ENCODE results near the gene KRTAP10-10. TPM values are rescaled to one million over a fixed set of nuclear protein-coding genes. Genes with fewer than 3 reads are reported as not detected.
A peak's percentile ranks its signal among the peaks of the same experiment; 100 is the strongest.

The KRTAP10-10 gene
- total RNA-seq, 2 donors from 2014 or later, result not detected

DNA sequence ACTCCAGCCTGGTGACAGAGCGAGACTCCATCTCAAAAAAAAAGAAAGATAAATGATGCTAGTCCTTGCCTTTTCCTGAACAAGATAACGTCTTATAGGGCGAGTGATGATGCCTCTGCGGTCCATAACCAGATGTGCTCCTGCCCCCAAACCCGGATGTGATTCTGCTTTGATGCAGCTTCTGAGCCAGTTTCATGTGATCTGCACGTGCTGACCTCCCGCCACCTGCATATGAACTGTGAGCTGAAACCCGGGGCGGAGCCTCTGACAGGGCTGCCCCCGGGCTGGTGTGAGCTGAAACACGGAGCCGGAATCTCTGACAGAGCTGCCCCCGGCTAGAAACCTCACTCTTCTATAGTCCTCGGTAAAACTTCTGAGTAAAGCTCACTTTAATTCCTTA, 16.0 kb downstream of the KRTAP10-10 start:
- intact Hi-C loops (cut with DNase I), result no loop called here
- H3K9me3 ChIP-seq, result peaks cover 0 to 6% (median 0%) of the 10 kb centered on the region in 3 donors
- no peak overlapping the region for H3K27ac ChIP-seq
- no peak for TF ChIP-seq POLR2A (IDR thresholded peaks at IDR 0.05)
- TF ChIP-seq, protein P1, sequence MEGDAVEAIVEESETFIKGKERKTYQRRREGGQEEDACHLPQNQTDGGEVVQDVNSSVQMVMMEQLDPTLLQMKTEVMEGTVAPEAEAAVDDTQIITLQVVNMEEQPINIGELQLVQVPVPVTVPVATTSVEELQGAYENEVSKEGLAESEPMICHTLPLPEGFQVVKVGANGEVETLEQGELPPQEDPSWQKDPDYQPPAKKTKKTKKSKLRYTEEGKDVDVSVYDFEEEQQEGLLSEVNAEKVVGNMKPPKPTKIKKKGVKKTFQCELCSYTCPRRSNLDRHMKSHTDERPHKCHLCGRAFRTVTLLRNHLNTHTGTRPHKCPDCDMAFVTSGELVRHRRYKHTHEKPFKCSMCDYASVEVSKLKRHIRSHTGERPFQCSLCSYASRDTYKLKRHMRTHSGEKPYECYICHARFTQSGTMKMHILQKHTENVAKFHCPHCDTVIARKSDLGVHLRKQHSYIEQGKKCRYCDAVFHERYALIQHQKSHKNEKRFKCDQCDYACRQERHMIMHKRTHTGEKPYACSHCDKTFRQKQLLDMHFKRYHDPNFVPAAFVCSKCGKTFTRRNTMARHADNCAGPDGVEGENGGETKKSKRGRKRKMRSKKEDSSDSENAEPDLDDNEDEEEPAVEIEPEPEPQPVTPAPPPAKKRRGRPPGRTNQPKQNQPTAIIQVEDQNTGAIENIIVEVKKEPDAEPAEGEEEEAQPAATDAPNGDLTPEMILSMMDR (IDR thresholded peaks at IDR 0.05), result no peak
- ATAC-seq (no peak), DNase-seq (no peak)
- 59 to 66% methylated on average over 14 of the region's 14 CpGs for WGBS, 2 donors
- H3K4me3 ChIP-seq, result no peak overlapping the region
- H3K36me3 ChIP-seq (replicated peaks in 1 of 2; ENCODE audit: insufficient read depth in 1 of 2, low read depth in 2 of 2), result no peaks in the 10 kb centered on the region
- H3K4me1 ChIP-seq, result no peaks in the 10 kb centered on the region
- no peaks in the 10 kb centered on the region for H3K27me3 ChIP-seq

DNA sequence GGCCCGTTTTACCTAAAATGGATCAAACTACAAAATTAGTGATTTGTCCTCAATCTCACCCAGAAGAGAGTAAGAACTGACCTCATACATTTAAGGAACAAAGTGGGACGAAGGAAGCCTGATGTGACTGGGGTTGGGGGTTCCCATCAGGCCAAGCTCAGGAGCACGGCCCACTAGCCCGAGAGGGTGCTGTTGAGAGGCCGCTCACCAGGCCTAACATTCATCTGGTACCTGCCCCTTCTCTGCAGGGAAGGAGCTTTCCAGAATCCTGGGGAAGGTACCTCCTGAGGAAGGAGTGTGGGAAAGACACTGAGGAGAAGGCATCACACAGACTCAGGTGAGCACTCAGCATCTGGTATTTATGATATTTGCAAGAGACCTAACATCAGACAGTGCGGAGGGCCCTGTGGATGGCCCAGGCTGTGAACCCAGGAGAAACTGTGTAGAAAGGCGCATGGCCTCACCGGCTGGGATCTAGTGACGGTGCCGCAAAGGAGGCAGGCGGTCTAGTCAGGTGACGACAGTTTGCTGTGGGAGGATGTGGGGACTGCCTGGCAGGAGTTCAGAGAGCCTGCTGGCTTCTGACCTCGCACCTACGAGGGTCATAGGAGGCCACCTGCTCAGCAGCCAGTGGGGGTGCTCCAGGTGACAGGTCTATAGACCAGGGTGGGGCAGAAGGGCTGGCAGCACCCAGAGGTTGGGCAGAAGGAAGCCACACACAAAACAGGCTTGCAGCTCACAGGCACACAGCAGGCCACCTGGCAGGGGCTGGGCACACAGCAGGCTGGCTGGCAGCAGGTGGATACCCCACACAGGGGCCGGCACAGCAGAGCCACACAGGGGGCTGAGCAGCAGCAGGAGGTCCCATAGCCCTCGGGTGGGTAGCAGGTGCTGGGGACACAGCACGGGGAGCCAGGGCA, 16.8 kb downstream of the KRTAP10-10 start:
- Histone ChIP-seq H3K9me3 (peaks cover 0 to 6% (median 0%) of the 10 kb centered on the region in 3 donors), H3K27ac (no peak overlapping the region), H3K27me3 (no peaks in the 10 kb centered on the region), H3K36me3 (replicated peaks in 1 of 2; ENCODE audit: insufficient read depth in 1 of 2, low read depth in 2 of 2) (no peaks in the 10 kb centered on the region), H3K4me3 (no peak overlapping the region), H3K4me1 (no peaks in the 10 kb centered on the region)
- DNase-seq (peak in 1 of 4 donors; percentile 14), ATAC-seq (no peak)
- TF ChIP-seq POLR2A (IDR thresholded peaks at IDR 0.05), result no peak
- TF ChIP-seq, protein P1 (IDR thresholded peaks at IDR 0.05), result no peak
- intact Hi-C loops (cut with DNase I), result no loop called here
- 65 to 77% methylated on average over 15 to 17 of the region's 17 CpGs for WGBS, 2 donors

DNA sequence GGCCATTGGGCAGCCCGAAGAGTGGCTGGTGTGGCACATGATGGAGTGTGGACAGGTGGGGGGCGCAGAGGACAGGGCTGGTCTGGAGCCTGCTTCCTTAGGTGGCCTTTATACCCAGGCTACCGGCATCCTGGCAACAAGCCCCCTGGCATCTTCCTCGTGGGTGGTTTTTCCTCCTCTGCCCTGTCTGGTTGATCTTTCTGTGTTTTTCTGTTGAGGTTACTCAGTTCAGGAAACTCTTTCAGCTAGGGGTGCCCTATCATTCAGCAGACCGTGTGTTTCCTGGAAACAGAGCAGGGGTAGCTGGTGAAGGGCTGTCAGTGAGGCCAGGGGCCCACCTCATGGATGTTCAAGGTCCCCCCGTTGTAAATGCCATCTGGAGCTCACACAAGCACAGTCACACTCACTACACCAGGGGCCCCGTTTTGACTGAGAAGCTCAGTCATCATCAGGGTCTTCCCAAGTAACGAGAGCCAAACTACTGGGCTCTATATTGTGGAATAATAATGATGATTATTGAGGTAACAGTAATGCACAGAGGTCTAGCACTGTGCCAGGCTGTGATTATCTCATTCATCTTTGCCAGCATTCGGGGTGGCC, 17.5 kb downstream of the KRTAP10-10 start, which contains the start of gene KRTAP12-4:
Gene KRTAP12-4, minus strand, starts transcription at position 84 of the 600 bp plus-strand sequence. Its CDS starts 45 bp downstream, at position 39.
- H3K36me3 ChIP-seq (replicated peaks in 1 of 2; ENCODE audit: insufficient read depth in 1 of 2, low read depth in 2 of 2), result no peaks in the 10 kb centered on the region
- intact Hi-C loops (cut with DNase I), result no loop called here
- H3K4me3 ChIP-seq, result no peak within 1 kb of the TSS
- no peak for DNase-seq
- whole genome bisulfite sequencing, 2 donors, result 45 to 51% methylated on average over 7 to 8 of the region's 9 CpGs
- H3K9me3 ChIP-seq, result peaks cover 0 to 6% (median 0%) of the 10 kb centered on the region in 3 donors
- H3K4me1 ChIP-seq, result no peaks in the 10 kb centered on the region
- TF ChIP-seq POLR2A (IDR thresholded peaks at IDR 0.05), result no peak
- TF ChIP-seq, protein P1 (IDR thresholded peaks at IDR 0.05), result no peak
- ATAC-seq, result no peak
- H3K27ac ChIP-seq, result no peak within 1 kb of the TSS
- H3K27me3 ChIP-seq, result no peaks in the 10 kb centered on the region

DNA sequence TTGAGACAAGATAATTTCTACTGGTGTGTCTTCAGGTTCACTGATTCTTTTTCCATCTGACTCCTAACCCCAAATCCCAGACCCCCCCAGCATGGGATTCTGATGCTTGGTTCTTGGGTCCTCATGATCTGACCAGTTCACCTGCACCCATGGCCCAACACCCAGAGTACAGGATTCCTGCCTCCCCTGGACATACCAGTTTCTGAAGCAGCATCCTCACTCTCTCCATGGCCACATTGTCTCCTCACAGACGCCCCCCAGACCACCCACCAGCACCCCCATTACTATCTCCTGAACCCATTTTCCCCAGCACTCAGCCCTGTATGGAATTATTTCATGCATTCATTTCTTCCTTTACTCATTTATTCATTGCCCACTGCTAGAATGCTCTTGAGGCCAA, 19.7 kb downstream of the KRTAP10-10 start:
- intact Hi-C loops (cut with DNase I), result no loop called here
- H3K4me1 ChIP-seq, result no peaks in the 10 kb centered on the region

More for the DNA sequence above, 19.7 kb downstream of the KRTAP10-10 start:
- DNase-seq, result no peak
- Histone ChIP-seq H3K4me3 (no peak overlapping the region), H3K27ac (no peak overlapping the region), H3K9me3 (peaks cover 0 to 6% (median 0%) of the 10 kb centered on the region in 3 donors), H3K27me3 (no peaks in the 10 kb centered on the region), H3K36me3 (replicated peaks in 1 of 2; ENCODE audit: insufficient read depth in 1 of 2, low read depth in 2 of 2) (no peaks in the 10 kb centered on the region)
- ATAC-seq, result no peak
- TF ChIP-seq, protein P1 (IDR thresholded peaks at IDR 0.05), result no peak
- no peak for TF ChIP-seq POLR2A (IDR thresholded peaks at IDR 0.05)
- WGBS, 2 donors, result 21 to 29% methylated on average over 1 of the region's 1 CpG

All from body of pancreas (tissue), 4 donors.